Endothelial cell of umbilical vein (primary cell): ENCODE results near the gene MYCBP2. TPM values are rescaled to one million over a fixed set of nuclear protein-coding genes. Genes with fewer than 3 reads are reported as not detected.

Experiments used
- BruUV-seq: library from RNA; stranded (reverse); fragments of 400-500 nt; replicated peaks from 2 replicates; lab custom pipeline; 2021; lab: Mats Ljungman, UMichigan
- CTCF ChIA-PET: fragments of 300-600, 350-600 bp; sonication (Branson Sonifier 250); formaldehyde crosslinking; loops from one replicate; lab custom pipeline; 2021; ENCODE audit warnings: antibody characterized with exemption, inconsistent platforms; lab: Charles Lee
- POLR2A ChIA-PET: fragments of 300-600, 350-600 bp; sonication (Branson Sonifier 250); formaldehyde crosslinking; loops from one replicate; lab custom pipeline; 2021; ENCODE audit warnings: antibody characterized with exemption, inconsistent platforms; lab: Charles Lee
- DNase-seq: peaks from one replicate; pipeline ENCODE4 v3.0.0-alpha.2; 2011; ENCODE audit warnings: low read depth, low spot score
- FAIRE-seq: peaks from 2 replicates; lab custom pipeline; 2011; peaks lifted over from hg19 to GRCh38; lab: Jason Lieb, UNC
- H2AFZ ChIP-seq: 2 replicates; pipeline ENCODE4 v1.6.0; 2012; ENCODE audit warnings: low read depth, low read length, control low read depth, inconsistent platforms
- H3K27ac ChIP-seq: 2 replicates; pipeline ENCODE4 v1.5.1; 2011; ENCODE audit warnings: low read depth, mild to moderate bottlenecking, control low read depth, low read length, moderate library complexity; ENCODE audit not compliant: insufficient read depth
- H3K27me3 ChIP-seq, 2 experiments: 2 replicates each; pipeline versions ENCODE4 v1.6.0 to v1.6.1; 2011; ENCODE audit warnings: low read length in 2 of 2, mixed read lengths in 1 of 2; ENCODE audit not compliant: control insufficient read depth in 2 of 2, insufficient read depth in 2 of 2
- H3K36me3 ChIP-seq, 2 experiments: 2 replicates in 1 of 2; 3 replicates in 1 of 2; pipeline ENCODE4 v1.5.1; 2011; ENCODE audit warnings: low read length in 2 of 2, mild to moderate bottlenecking in 1 of 2, moderate library complexity in 1 of 2; ENCODE audit not compliant: control insufficient read depth in 2 of 2, insufficient read depth in 2 of 2; ENCODE audit errors: extremely low read depth in 1 of 2
- H3K4me1 ChIP-seq: 3 replicates; pipeline ENCODE4 v1.5.1; 2011; ENCODE audit warnings: mild to moderate bottlenecking, low read length; ENCODE audit not compliant: control insufficient read depth, insufficient read depth; ENCODE audit errors: extremely low read depth
- H3K4me2 ChIP-seq: 2 replicates; pipeline ENCODE4 v1.6.1; 2011; ENCODE audit warnings: low read length, control low read depth, mixed read lengths; ENCODE audit not compliant: insufficient read depth
- H3K4me3 ChIP-seq, 3 experiments: fragments of 200-600 bp in 1 of 3; sonication (generic), shearing (Covaris generic) in 1 of 3; replicated peaks in 1 of 3; 2 replicates each; pipeline ENCODE4 v1.5.1; 2011 to 2016; ENCODE audit warnings: control low read depth in 3 of 3, low read length in 3 of 3, mild to moderate bottlenecking in 2 of 3, inconsistent platforms in 1 of 3, low read depth in 1 of 3, moderate library complexity in 1 of 3; ENCODE audit not compliant: insufficient read depth in 1 of 3
- H3K79me2 ChIP-seq: 2 replicates; pipeline ENCODE4 v1.6.0; 2012; ENCODE audit warnings: low read length, inconsistent platforms; ENCODE audit not compliant: control insufficient read depth, insufficient read depth
- H3K9ac ChIP-seq: replicated peaks from 2 replicates; pipeline ENCODE3; 2011; ENCODE audit warnings: low read length, control low read depth; ENCODE audit not compliant: insufficient read depth; ENCODE audit errors: extremely low read depth
- H3K9me1 ChIP-seq: replicated peaks from 3 replicates; pipeline ENCODE4 v1.6.0; 2011; ENCODE audit warnings: mild to moderate bottlenecking, low read length; ENCODE audit not compliant: control insufficient read depth, insufficient read depth; ENCODE audit errors: extremely low read depth
- H3K9me3 ChIP-seq: replicated peaks from 2 replicates; pipeline ENCODE4 v1.5.1; 2012; ENCODE audit warnings: low read length, inconsistent platforms; ENCODE audit not compliant: control insufficient read depth, insufficient read depth
- H4K20me1 ChIP-seq: replicated peaks from 2 replicates; pipeline ENCODE3; 2011; ENCODE audit warnings: mild to moderate bottlenecking, low read length; ENCODE audit not compliant: control insufficient read depth, insufficient read depth; ENCODE audit errors: extremely low read depth
- EZH2 ChIP-seq: IDR thresholded peaks from 2 replicates; pipeline ENCODE4 v1.6.1; 2012; ENCODE audit warnings: borderline replicate concordance, low read depth, mild to moderate bottlenecking, moderate library complexity, low read length, inconsistent platforms; ENCODE audit not compliant: severe bottlenecking
- FOS ChIP-seq: IDR thresholded peaks from 2 replicates; pipeline ENCODE4 v1.6.1; 2011; ENCODE audit warnings: mild to moderate bottlenecking, low read length, moderate library complexity, borderline replicate concordance; ENCODE audit not compliant: insufficient read depth
- GATA2 ChIP-seq: IDR thresholded peaks from 2 replicates; pipeline ENCODE4 v1.7.0; 2011; ENCODE audit warnings: low read depth, mild to moderate bottlenecking, moderate library complexity, mixed read lengths, low read length; ENCODE audit not compliant: insufficient read length, insufficient read depth
- JUN ChIP-seq: IDR thresholded peaks from 2 replicates; pipeline ENCODE4 v1.6.1; 2011; ENCODE audit warnings: borderline replicate concordance, low read depth; ENCODE audit not compliant: insufficient read length, insufficient read depth
- MYC ChIP-seq: IDR thresholded peaks from one replicate; pipeline ENCODE4 v1.6.1; 2011; ENCODE audit warnings: mild to moderate bottlenecking, low read depth, low read length
- POLR2A ChIP-seq: IDR thresholded peaks from 2 replicates; pipeline ENCODE4 v1.6.1; 2012; ENCODE audit warnings: low read depth, mild to moderate bottlenecking, control low read depth, low read length
- POLR2AphosphoS5 ChIP-seq: IDR thresholded peaks from 2 replicates; pipeline ENCODE4 v1.6.1; 2012; ENCODE audit warnings: low read depth, mild to moderate bottlenecking, control low read depth, low read length, moderate library complexity; ENCODE audit not compliant: insufficient read depth
- dilution Hi-C: fragments of 300-500 bp; cut with MboI; formaldehyde crosslinking; loops from one replicate; pipeline ENCODE4 v1.15.0; 2019; ENCODE audit warnings: low sequenced_read_pairs; ENCODE audit not compliant: extremely low pct_ligation_motif_present
- intact Hi-C: fragments of 100-400 bp; cut with micrococcal nuclease; formaldehyde crosslinking; loops from one replicate; pipeline ENCODE4 v1.10.0; 2022
- polyA plus RNA-seq, 4 experiments: library from polyadenylated mRNA; depleted of rRNA in 3 of 4; stranded (reverse) in 3 of 4; unstranded in 1 of 4; fragments of >200 nt; gene quantifications; 2 replicates each; pipeline versions ENCODE4 v1.2.1 to v1.2.3, GENCODE V29; 2011 to 2012; ENCODE audit warnings: missing spikeins in 1 of 4
- total RNA-seq: library from RNA; stranded (reverse); gene quantifications from 2 replicates; pipeline ENCODE4 v1.2.3, GENCODE V29; 2021
- TF ChIP-seq, protein P1 (sequence below): IDR thresholded peaks from 2 replicates; pipeline ENCODE4 v1.6.1; 2011; ENCODE audit not compliant: insufficient read depth, insufficient read length
- TF ChIP-seq, protein P2 (sequence below), 2 donors: IDR thresholded peaks; 1 replicate in 1 of 2; 2 replicates in 1 of 2; pipeline ENCODE4 v1.5.1; 2011; ENCODE audit warnings: low read length in 2 of 2, mild to moderate bottlenecking in 2 of 2, moderate library complexity in 2 of 2, control low read depth in 1 of 2, inconsistent platforms in 1 of 2, low read depth in 1 of 2; ENCODE audit not compliant: insufficient read depth in 1 of 2; ENCODE audit errors: extremely low read depth in 1 of 2

MYCBP2 gene
- total and polyA plus RNA-seq, 2 donors (not counting 3 experiments of a cell fraction or from before 2014, with no cell fraction given), result 30.5 to 89.8 TPM

DNA sequence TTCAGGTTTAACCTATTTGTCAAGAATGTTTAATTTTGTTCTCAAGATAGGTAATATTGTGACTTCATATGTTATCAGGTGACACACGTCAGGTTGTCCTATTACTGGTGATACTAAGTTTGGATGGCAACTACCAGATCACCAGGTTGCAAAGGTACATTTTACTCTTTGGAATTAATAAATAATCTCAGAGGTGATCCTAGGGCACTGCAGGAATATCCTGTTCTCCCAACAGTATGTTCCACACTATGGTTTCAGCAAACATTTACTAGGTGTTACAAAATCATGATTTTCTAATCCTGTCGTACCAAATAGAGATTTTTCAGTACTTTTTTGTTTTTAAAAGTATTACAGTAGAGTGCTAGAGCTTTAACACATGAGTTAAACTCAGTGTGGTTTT is 29.3 kb upstream of the MYCBP2 start:
- Histone ChIP-seq H3K27me3 (peaks cover 0 to 2% of the 10 kb centered on the region in 2 experiments), H3K4me3 (no peak overlapping the region), H3K79me2 (no peaks in the 10 kb centered on the region), H3K4me1 (no peaks in the 10 kb centered on the region), H2AFZ (no peak overlapping the region), H3K9me3 (no peaks in the 10 kb centered on the region), H3K9me1 (no peaks in the 10 kb centered on the region), H3K9ac (no peak overlapping the region), H3K36me3 (no peaks in the 10 kb centered on the region), H3K4me2 (no peak overlapping the region), H4K20me1 (no peaks in the 10 kb centered on the region), H3K27ac (no peak overlapping the region)
- ChIA-PET CTCF (no interaction called here), POLR2A (no interaction called here)
- DNase-seq, result no peak
- FAIRE-seq, result no peak
- intact Hi-C loops (no loop called here), dilution Hi-C loops (no loop called here)
- no TSS peak for BruUV-seq
- TF ChIP-seq MYC (no peak), JUN (no peak), FOS (no peak), POLR2AphosphoS5 (no peak), EZH2 (no peak), GATA2 (no peak), POLR2A (no peak)
- TF ChIP-seq, protein P1, sequence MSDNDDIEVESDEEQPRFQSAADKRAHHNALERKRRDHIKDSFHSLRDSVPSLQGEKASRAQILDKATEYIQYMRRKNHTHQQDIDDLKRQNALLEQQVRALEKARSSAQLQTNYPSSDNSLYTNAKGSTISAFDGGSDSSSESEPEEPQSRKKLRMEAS, result no peak
- TF ChIP-seq, protein P2, sequence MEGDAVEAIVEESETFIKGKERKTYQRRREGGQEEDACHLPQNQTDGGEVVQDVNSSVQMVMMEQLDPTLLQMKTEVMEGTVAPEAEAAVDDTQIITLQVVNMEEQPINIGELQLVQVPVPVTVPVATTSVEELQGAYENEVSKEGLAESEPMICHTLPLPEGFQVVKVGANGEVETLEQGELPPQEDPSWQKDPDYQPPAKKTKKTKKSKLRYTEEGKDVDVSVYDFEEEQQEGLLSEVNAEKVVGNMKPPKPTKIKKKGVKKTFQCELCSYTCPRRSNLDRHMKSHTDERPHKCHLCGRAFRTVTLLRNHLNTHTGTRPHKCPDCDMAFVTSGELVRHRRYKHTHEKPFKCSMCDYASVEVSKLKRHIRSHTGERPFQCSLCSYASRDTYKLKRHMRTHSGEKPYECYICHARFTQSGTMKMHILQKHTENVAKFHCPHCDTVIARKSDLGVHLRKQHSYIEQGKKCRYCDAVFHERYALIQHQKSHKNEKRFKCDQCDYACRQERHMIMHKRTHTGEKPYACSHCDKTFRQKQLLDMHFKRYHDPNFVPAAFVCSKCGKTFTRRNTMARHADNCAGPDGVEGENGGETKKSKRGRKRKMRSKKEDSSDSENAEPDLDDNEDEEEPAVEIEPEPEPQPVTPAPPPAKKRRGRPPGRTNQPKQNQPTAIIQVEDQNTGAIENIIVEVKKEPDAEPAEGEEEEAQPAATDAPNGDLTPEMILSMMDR (IDR thresholded peaks at IDR 0.05; ENCODE audit: extremely low read depth in 1 of 2, insufficient read depth in 1 of 2, low read depth in 1 of 2, low read length in 2 of 2), result no peak
